Fibroblast of lung (primary cell): Measurements from ENCODE around the gene SAMSN1. TPM values are rescaled to one million over a fixed set of nuclear protein-coding genes. Genes with fewer than 3 reads are reported as not detected.

Experiments
- DNase-seq, 2 donors: peaks; one replicate each; pipeline versions ENCODE4 v3.0.0 to v3.0.0-alpha.2; 2010; ENCODE audit warnings: low read depth in 2 of 2
- H2AFZ ChIP-seq: 2 replicates; pipeline ENCODE4 v1.5.1; 2012; ENCODE audit warnings: low read length, control low read depth, inconsistent platforms
- H3K27ac ChIP-seq: 2 replicates; pipeline ENCODE4 v1.5.1; 2011; ENCODE audit warnings: low read length, control low read depth; ENCODE audit not compliant: insufficient read depth
- H3K27me3 ChIP-seq: 2 replicates; pipeline ENCODE4 v1.5.1; 2011; ENCODE audit warnings: mild to moderate bottlenecking, low read length; ENCODE audit not compliant: control insufficient read depth, insufficient read depth
- H3K36me3 ChIP-seq: 2 replicates; pipeline ENCODE4 v1.5.1; 2011; ENCODE audit warnings: low read length; ENCODE audit not compliant: control insufficient read depth, insufficient read depth
- H3K4me1 ChIP-seq: 2 replicates; pipeline ENCODE4 v1.5.1; 2011; ENCODE audit warnings: low read length; ENCODE audit not compliant: control insufficient read depth, insufficient read depth; ENCODE audit errors: extremely low read depth
- H3K4me2 ChIP-seq: 2 replicates; pipeline ENCODE4 v1.5.1; 2011; ENCODE audit warnings: low read length, control low read depth; ENCODE audit not compliant: insufficient read depth; ENCODE audit errors: extremely low read depth
- H3K4me3 ChIP-seq, 4 experiments: fragments of 200-600 bp in 1 of 4; sonication (generic) in 1 of 4; replicated peaks in 1 of 4; 2 replicates each; pipeline ENCODE4 v1.5.1; 2011 to 2016; ENCODE audit warnings: low read length in 4 of 4, low read depth in 3 of 4, mild to moderate bottlenecking in 3 of 4, control low read depth in 2 of 4, inconsistent platforms in 1 of 4, mixed read lengths in 1 of 4; ENCODE audit not compliant: insufficient read depth in 1 of 4; ENCODE audit errors: control extremely low read depth in 1 of 4
- H3K79me2 ChIP-seq: 2 replicates; pipeline ENCODE4 v1.5.1; 2012; ENCODE audit warnings: mild to moderate bottlenecking, low read length, inconsistent platforms; ENCODE audit not compliant: control insufficient read depth, insufficient read depth
- H3K9ac ChIP-seq: 2 replicates; pipeline ENCODE4 v1.5.1; 2011; ENCODE audit warnings: mild to moderate bottlenecking, low read length, control low read depth; ENCODE audit not compliant: insufficient read depth
- H3K9me3 ChIP-seq: 2 replicates; pipeline ENCODE4 v1.5.1; 2012; ENCODE audit warnings: low read depth, low read length; ENCODE audit not compliant: control insufficient read depth, insufficient read depth
- H4K20me1 ChIP-seq: 2 replicates; pipeline ENCODE4 v1.5.1; 2011; ENCODE audit warnings: low read length; ENCODE audit not compliant: control insufficient read depth, insufficient read depth; ENCODE audit errors: extremely low read depth
- CTCF ChIP-seq, 2 donors: IDR thresholded peaks in 1 of 2; conservative IDR thresholded peaks in 1 of 2; 1 replicate in 1 of 2; 2 replicates in 1 of 2; pipeline ENCODE4 v1.5.1; 2011 to 2012; ENCODE audit warnings: low read length in 2 of 2, control low read depth in 1 of 2, inconsistent platforms in 1 of 2, low read depth in 1 of 2, mild to moderate bottlenecking in 1 of 2
- EZH2 ChIP-seq: IDR thresholded peaks from 2 replicates; pipeline ENCODE4 v1.5.1; 2012; ENCODE audit warnings: low read length, control low read depth, mild to moderate bottlenecking; ENCODE audit errors: missing control alignments
- polyA plus RNA-seq, 2 donors: library from polyadenylated mRNA; depleted of rRNA in 1 of 2; stranded (reverse) in 1 of 2; unstranded in 1 of 2; fragments of >200 nt; gene quantifications; 2 replicates each; pipeline ENCODE4 v1.2.1, GENCODE V29; 2011 to 2012; ENCODE audit warnings: missing spikeins in 1 of 2
- total RNA-seq: library from RNA; depleted of rRNA; stranded (reverse); fragments of >200 nt; gene quantifications from 2 replicates; pipeline ENCODE4 v1.2.1, GENCODE V29; 2014

SAMSN1 gene
- total and polyA plus RNA-seq, 2 donors (not counting 1 experiment from before 2014, with no cell fraction given): not detected

- TF ChIP-seq CTCF (conservative IDR thresholded peaks at IDR 0.05 in 1 of 2, IDR thresholded peaks at IDR 0.05 in 1 of 2; ENCODE audit: low read depth in 1 of 2, low read length in 2 of 2) (no peak), EZH2 (no peak)
- no peak for DNase-seq
- H3K9ac ChIP-seq: no peak overlapping the region
These were observed 45.3 kb upstream of the SAMSN1 start for GRCh38 chr21:14591377-14591776.

DNA sequence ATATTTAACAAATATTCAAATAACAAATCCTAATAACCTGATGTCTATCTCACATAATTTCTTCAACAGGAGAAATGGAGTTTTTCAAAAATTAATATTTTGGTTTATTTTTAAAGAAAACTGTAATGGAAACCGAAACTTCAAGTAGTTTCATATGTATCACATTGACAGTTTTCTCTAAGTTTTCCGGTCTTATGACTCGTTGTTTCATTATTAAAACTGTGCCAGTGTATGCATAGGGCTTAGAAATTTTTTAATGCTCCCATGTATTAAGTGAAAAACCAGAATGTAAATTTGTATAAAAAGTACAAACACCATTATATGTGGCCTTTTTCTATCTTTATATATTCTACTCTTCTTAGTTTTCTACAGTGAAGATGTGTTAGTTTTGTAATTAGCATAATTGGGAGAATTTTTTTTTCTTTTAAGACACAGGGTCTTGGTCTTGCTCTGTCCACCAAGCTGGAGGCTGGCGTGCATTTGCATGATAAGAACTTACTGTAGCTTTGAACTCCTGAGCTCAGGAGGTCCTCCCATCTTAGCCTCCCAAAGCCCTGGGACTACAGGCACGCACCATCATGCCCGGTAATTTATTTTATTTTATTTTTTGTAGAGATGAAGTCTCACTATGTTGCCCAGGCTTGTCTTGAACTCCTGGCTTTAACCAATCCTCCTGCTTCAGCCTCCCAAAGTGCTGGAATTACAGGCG lies 43.9 kb upstream of the SAMSN1 start:
- no peaks in the 10 kb centered on the region for H3K79me2 ChIP-seq
- no peaks in the 10 kb centered on the region for H3K27me3 ChIP-seq
- TF ChIP-seq EZH2 (no peak), CTCF (conservative IDR thresholded peaks at IDR 0.05 in 1 of 2, IDR thresholded peaks at IDR 0.05 in 1 of 2; ENCODE audit: low read depth in 1 of 2, low read length in 2 of 2) (no peak)
- H3K4me1 ChIP-seq: no peaks in the 10 kb centered on the region
- no peaks in the 10 kb centered on the region for H3K9me3 ChIP-seq
- H3K4me3 ChIP-seq: no peak overlapping the region
- H4K20me1 ChIP-seq: no peaks in the 10 kb centered on the region
- H3K9ac ChIP-seq: no peak overlapping the region
- DNase-seq: no peak
- H3K36me3 ChIP-seq: no peaks in the 10 kb centered on the region
- no peak overlapping the region for H2AFZ ChIP-seq
- H3K4me2 ChIP-seq: no peak overlapping the region
- H3K27ac ChIP-seq: no peak overlapping the region

More at GRCh38 chr21:14591377-14591776, 45.3 kb upstream of the SAMSN1 start:
- H3K79me2 ChIP-seq: no peaks in the 10 kb centered on the region
- no peak overlapping the region for H3K27ac ChIP-seq
- no peaks in the 10 kb centered on the region for H4K20me1 ChIP-seq
- no peaks in the 10 kb centered on the region for H3K36me3 ChIP-seq
- no peak overlapping the region for H3K4me3 ChIP-seq
- no peak overlapping the region for H2AFZ ChIP-seq
- H3K4me2 ChIP-seq: no peak overlapping the region
- no peaks in the 10 kb centered on the region for H3K4me1 ChIP-seq
- H3K27me3 ChIP-seq: no peaks in the 10 kb centered on the region
- H3K9me3 ChIP-seq: no peaks in the 10 kb centered on the region

DNA sequence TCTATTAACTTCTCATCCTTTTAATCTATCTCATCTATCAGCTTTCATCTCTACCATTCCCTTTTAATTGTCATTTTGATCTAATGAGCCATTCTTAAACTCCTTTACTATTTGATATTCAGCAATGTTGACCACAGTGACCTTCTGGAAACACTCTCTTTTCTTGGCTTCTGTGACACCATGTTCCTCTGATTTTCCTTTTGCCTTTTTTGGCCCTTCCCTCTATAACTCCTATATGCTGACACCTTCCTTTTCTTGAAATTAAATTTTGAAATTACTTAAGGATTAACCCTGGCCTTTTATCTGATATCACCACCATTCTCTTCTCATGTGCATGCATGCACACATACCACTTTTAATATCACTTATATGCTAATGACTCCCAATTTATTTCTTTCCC lies 41.2 kb upstream of the SAMSN1 start:
- Histone ChIP-seq H3K79me2 (no peaks in the 10 kb centered on the region), H4K20me1 (no peaks in the 10 kb centered on the region), H3K4me1 (no peaks in the 10 kb centered on the region), H3K9me3 (no peaks in the 10 kb centered on the region), H3K4me2 (no peak overlapping the region), H3K4me3 (no peak overlapping the region), H3K9ac (no peak overlapping the region), H3K36me3 (no peaks in the 10 kb centered on the region), H3K27ac (no peak overlapping the region), H3K27me3 (no peaks in the 10 kb centered on the region), H2AFZ (no peak overlapping the region)
- TF ChIP-seq CTCF (conservative IDR thresholded peaks at IDR 0.05 in 1 of 2, IDR thresholded peaks at IDR 0.05 in 1 of 2; ENCODE audit: low read depth in 1 of 2, low read length in 2 of 2) (no peak), EZH2 (no peak)
- DNase-seq: no peak
